K562 (cell line): ENCODE measurements around the gene ZNF726. TPM values are rescaled to one million over a fixed set of nuclear protein-coding genes. Genes with fewer than 3 reads are reported as not detected.

ENCODE experiments used
- CHAMP1 ChIP-seq: fragments of 450-650 bp; IDR thresholded peaks from 2 replicates; pipeline ENCODE4 v1.6.1; 2016; ENCODE audit warnings: mild to moderate bottlenecking
- CREM ChIP-seq: IDR thresholded peaks from 2 replicates; pipeline ENCODE4 v1.6.1; 2014; ENCODE audit warnings: antibody characterized with exemption, low read depth
- CXXC5 ChIP-seq: fragments of 250-450 bp; sonication (Bioruptor Pico); IDR thresholded peaks from 2 replicates; pipeline ENCODE4 v1.8.0; 2022; ENCODE audit warnings: inconsistent platforms, mild to moderate bottlenecking, moderate library complexity
- DNMT1 ChIP-seq: fragments of 450-650 bp; IDR thresholded peaks from 2 replicates; pipeline ENCODE4 v1.6.1; 2016; ENCODE audit warnings: antibody characterized with exemption, mild to moderate bottlenecking
- E2F6 ChIP-seq, 2 experiments: IDR thresholded peaks; 2 replicates each; pipeline ENCODE4 v1.6.1; 2011; ENCODE audit warnings: borderline replicate concordance in 1 of 2, control low read depth in 1 of 2, low read depth in 1 of 2, low read length in 1 of 2, mild to moderate bottlenecking in 1 of 2, mixed read lengths in 1 of 2, moderate library complexity in 1 of 2; ENCODE audit not compliant: insufficient read depth in 1 of 2, insufficient read length in 1 of 2, poor library complexity in 1 of 2, severe bottlenecking in 1 of 2; ENCODE audit errors: extremely low read depth in 1 of 2
- GABPB1 ChIP-seq: sonication (generic); formaldehyde crosslinking; IDR thresholded peaks from 2 replicates; pipeline ENCODE4 v1.8.0; 2022; ENCODE audit warnings: mild to moderate bottlenecking, missing genetic modification reagents
- MBD2 ChIP-seq: sonication (generic); IDR thresholded peaks from 2 replicates; pipeline ENCODE4 v1.6.1; 2016; ENCODE audit warnings: low read depth, borderline replicate concordance
- MNT ChIP-seq, 2 experiments: fragments of 450-650 bp; conservative IDR thresholded peaks; 2 replicates each; pipeline ENCODE4 v1.6.1; 2017; ENCODE audit warnings: mild to moderate bottlenecking in 2 of 2, moderate library complexity in 2 of 2
- NBN ChIP-seq: fragments of 450-650 bp; IDR thresholded peaks from 2 replicates; pipeline ENCODE4 v1.6.1; 2016; ENCODE audit warnings: low read depth, mild to moderate bottlenecking
- NFRKB ChIP-seq: fragments of 450-650 bp; IDR thresholded peaks from 2 replicates; pipeline ENCODE4 v1.6.1; 2016; ENCODE audit warnings: low read depth
- NKRF ChIP-seq: fragments of 450-650 bp; IDR thresholded peaks from 2 replicates; pipeline ENCODE4 v1.6.1; 2016; ENCODE audit warnings: borderline replicate concordance
- PPARD ChIP-seq: fragments of 250-450 bp; sonication (Bioruptor Pico); IDR thresholded peaks from 2 replicates; pipeline ENCODE4 v1.8.0; 2022; ENCODE audit warnings: inconsistent platforms, mild to moderate bottlenecking, moderate library complexity
- SAFB ChIP-seq: fragments of 200-400 bp; formaldehyde crosslinking; IDR thresholded peaks from 2 replicates; pipeline ENCODE4 v1.6.1; 2017; ENCODE audit warnings: low read depth, low read length, borderline replicate concordance
- SMAD2 ChIP-seq: fragments of 150-350 bp; IDR thresholded peaks from 2 replicates; pipeline ENCODE4 v1.6.1; 2014; ENCODE audit warnings: low read depth, mild to moderate bottlenecking, low read length
- TAF1 ChIP-seq: IDR thresholded peaks from 2 replicates; pipeline ENCODE4 v1.6.1; 2011; ENCODE audit warnings: mild to moderate bottlenecking, low read length, moderate library complexity; ENCODE audit not compliant: insufficient read depth, control insufficient read depth, severe bottlenecking; ENCODE audit errors: extremely low read depth
- TCFL5 ChIP-seq: fragments of 250-450 bp; sonication (Bioruptor Pico); conservative IDR thresholded peaks from 2 replicates; pipeline ENCODE4 v1.6.1; 2021; ENCODE audit warnings: mild to moderate bottlenecking, moderate library complexity, matching md5 sums
- YY1 ChIP-seq, 3 experiments: IDR thresholded peaks; 2 replicates each; pipeline ENCODE4 v1.6.1; 2011; ENCODE audit warnings: low read length in 2 of 3, mild to moderate bottlenecking in 2 of 3, moderate library complexity in 2 of 3, borderline replicate concordance in 1 of 3, control low read depth in 1 of 3, low read depth in 1 of 3; ENCODE audit not compliant: insufficient read depth in 3 of 3, insufficient replicate concordance in 2 of 3, control insufficient read depth in 1 of 3, insufficient read length in 1 of 3; ENCODE audit errors: extremely low read depth in 1 of 3
- ZBTB17 ChIP-seq: fragments of 450-650 bp; formaldehyde crosslinking; IDR thresholded peaks from 2 replicates; pipeline ENCODE4 v1.4.0; 2020; ENCODE audit warnings: mild to moderate bottlenecking
- ZNF212 ChIP-seq: fragments of 450-650 bp; formaldehyde crosslinking; IDR thresholded peaks from 2 replicates; pipeline ENCODE4 v1.4.0; 2020; ENCODE audit warnings: mild to moderate bottlenecking
- polyA plus RNA-seq, 8 experiments: library from polyadenylated mRNA; depleted of rRNA in 4 of 8; stranded (reverse) in 5 of 8; unstranded in 3 of 8; fragments of >200 nt; fragmentation: Nextera tagmentation in 2 of 8; fragmentation: Illumina TruSeq in 1 of 8; extraction: Ambion mirVana in 2 of 8; extraction: Trizol in 1 of 8; gene quantifications; 2 replicates each; pipeline versions ENCODE4 v1.2.1 to v1.2.3, GENCODE V29; 2011 to 2014; ENCODE audit warnings: inconsistent platforms in 1 of 8, missing spikeins in 1 of 8
- total RNA-seq, 7 experiments: library from RNA; depleted of rRNA in 6 of 7; stranded (reverse); fragments of >200 nt in 6 of 7; fragmentation: Illumina TruSeq in 2 of 7; extraction: Trizol in 2 of 7; gene quantifications; 2 replicates each; pipeline versions ENCODE4 v1.2.1 to v1.2.3, GENCODE V29; 2011 to 2021; ENCODE audit warnings: low replicate concordance in 1 of 7

Gene ZNF726
- total and polyA plus RNA-seq, 9 of the 15 experiments (the other 6 are each of a cell fraction or from before 2014, with no cell fraction given): 8.6 to 20.8 (median 14.6) TPM

GRCh38 chr19:23914402-23915286 lies at the start of gene ZNF726 (continued):
- no peak for TF ChIP-seq TCFL5
- TF ChIP-seq NKRF: peak; percentile 66; the same call in 1 of the 2 replicates
- TF ChIP-seq MBD2: peak; percentile 81
- no peak for TF ChIP-seq DNMT1
- no peak for TF ChIP-seq SMAD2
- TF ChIP-seq PPARD: no peak
- no peak for TF ChIP-seq NBN
- TF ChIP-seq NFRKB: peak; percentile 85
- peak; percentile 21; the same call in 1 of the 2 replicates for TF ChIP-seq CHAMP1
- no peak for TF ChIP-seq ZNF212 (CRISPR knock-in tag)
- no peak for TF ChIP-seq SAFB
- TF ChIP-seq CREM: peak; percentile 50; the same call in 1 of the 2 replicates
- peak in 1 of 2 experiments; percentile 63; a peak in 2 of 4 replicates for TF ChIP-seq MNT (conservative IDR thresholded peaks at IDR 0.05)
- TF ChIP-seq YY1 (IDR thresholded peaks at IDR 0.05; ENCODE audit: borderline replicate concordance in 1 of 3, control insufficient read depth in 1 of 3, extremely low read depth in 1 of 3, insufficient read depth in 3 of 3, insufficient read length in 1 of 3, insufficient replicate concordance in 2 of 3, low read depth in 1 of 3, low read length in 2 of 3): peak; percentile 68 to 95 (median 80)
- TF ChIP-seq ZBTB17 (CRISPR knock-in tag): no peak
- peak; percentile 74 for TF ChIP-seq CXXC5 (CRISPR knock-in tag)
- peak; percentile 76 for TF ChIP-seq TAF1
- TF ChIP-seq E2F6 (IDR thresholded peaks at IDR 0.05; ENCODE audit: borderline replicate concordance in 1 of 2, extremely low read depth in 1 of 2, insufficient read depth in 1 of 2, insufficient read length in 1 of 2, low read depth in 1 of 2, low read length in 1 of 2, poor library complexity in 1 of 2, severe bottlenecking in 1 of 2): peak in 1 of 2 experiments; percentile 58
- TF ChIP-seq GABPB1 (CRISPR knock-in tag): peak; percentile 54; the same call in 1 of the 2 replicates
